Activated T-cell treated with anti-CD3 and anti-CD28 coated beads, Interleukin-2, amount 50 U/mL, for 1 hour (primary cell): ENCODE results near the gene NINJ2.
"Not testable (repeated sequence)": the region's sequence is repeated elsewhere in the genome, so short reads cannot be mapped to it uniquely, and the experiment has no call there.

Experiments used
- DNase-seq: peaks from one replicate; pipeline ENCODE4 v3.0.0-alpha.2; 2020

NINJ2 gene

DNA sequence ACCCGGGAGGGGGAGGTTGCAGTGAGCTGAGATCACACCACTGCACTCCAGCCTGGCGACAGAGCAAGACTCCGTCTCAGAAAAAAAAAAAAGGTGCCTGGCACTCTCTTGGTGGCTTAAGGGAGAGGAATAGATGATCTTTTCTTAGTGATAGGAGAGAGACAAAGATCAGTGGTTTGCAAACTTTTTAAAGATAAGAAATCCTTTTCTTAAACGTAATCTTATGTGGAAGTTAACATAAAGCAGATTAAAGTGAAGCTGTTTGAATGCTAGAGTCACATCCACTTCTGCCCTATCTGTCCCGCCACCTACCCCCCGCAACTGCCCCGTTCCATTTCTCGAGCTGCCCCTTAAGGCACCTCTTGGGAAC, 6.3 kb upstream of the NINJ2 start:
- no peak for DNase-seq

DNA sequence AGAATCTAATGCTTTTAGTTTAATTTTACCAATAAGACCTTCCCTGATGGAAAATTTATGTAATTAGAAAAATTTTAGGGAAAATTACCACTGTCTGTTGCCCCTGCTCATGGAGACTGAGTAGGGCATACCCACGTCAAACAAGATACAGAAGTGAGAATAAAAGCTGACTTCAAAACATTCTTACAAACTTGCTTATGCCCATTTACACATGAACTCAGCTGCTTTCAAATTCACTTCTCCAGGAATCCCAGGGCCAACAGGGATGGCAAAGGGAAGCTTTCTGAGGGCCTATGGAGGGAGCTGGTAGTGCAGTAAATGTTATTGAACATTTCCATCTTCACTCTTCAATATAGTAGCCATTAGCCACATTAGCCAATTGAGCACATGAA, 4.8 kb upstream of the NINJ2 start:
- no peak for DNase-seq

DNA sequence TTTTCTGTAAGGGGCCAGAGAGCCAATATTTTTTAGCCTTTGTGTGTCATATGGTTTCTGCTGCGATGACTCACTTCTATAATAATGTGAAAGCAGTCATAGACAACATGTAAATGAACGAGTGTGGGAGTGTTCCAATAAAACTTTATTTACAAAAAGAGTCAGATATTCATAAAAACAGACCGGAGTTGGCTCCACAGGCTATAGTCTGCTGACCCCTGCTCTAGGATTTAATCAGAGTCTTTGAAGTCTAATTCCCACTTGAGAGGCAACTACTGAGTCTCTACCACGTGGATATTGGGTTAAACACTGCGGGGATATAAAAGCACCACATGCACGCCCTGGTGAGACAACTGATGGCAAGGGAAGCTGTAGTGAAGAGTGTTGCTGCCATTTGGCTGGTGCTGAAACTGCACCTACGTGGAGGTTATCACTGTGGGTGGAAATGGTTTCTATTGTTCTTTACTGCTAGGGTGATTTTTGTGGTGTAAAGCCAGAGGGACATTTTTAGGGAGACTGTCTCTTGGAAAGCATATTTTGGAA, 3.6 kb upstream of the NINJ2 start:
- DNase-seq: no peak

DNA sequence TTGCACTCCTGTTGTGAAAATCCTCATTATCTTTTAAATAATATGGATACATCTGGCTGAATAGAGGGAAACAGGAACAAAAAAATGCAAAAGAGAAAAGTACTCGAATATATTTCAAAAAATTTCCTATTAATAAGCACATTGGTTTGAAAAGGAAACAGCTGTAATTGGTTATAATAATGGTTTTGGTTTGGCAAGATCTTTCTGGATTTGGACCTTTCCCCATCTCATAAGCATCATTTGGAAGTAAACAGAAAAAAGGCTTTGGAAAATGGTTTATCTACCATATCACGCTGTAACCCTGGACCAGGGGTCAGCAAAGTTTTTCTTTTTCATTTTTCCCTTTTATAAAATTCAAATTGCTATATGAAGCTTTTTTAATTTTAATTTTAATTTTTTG, 2.8 kb upstream of the NINJ2 start:
- DNase-seq: no peak

DNA sequence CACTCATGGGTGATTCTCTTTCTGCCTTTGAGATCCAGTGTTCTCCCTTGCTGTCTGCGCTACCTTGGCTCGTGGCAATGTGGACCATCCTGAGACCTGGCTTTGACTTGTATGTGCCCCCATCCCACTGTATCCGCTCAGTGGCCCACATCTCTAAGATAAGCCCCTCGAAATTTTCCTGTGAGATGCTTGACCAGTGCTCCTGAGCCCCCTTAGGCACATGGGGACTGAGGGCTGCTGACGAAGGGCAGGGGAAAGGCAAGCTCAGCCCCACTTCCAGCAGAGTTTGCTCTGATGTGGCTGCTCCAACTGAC, 1.5 kb upstream of the NINJ2 start:
- no peak for DNase-seq

DNA sequence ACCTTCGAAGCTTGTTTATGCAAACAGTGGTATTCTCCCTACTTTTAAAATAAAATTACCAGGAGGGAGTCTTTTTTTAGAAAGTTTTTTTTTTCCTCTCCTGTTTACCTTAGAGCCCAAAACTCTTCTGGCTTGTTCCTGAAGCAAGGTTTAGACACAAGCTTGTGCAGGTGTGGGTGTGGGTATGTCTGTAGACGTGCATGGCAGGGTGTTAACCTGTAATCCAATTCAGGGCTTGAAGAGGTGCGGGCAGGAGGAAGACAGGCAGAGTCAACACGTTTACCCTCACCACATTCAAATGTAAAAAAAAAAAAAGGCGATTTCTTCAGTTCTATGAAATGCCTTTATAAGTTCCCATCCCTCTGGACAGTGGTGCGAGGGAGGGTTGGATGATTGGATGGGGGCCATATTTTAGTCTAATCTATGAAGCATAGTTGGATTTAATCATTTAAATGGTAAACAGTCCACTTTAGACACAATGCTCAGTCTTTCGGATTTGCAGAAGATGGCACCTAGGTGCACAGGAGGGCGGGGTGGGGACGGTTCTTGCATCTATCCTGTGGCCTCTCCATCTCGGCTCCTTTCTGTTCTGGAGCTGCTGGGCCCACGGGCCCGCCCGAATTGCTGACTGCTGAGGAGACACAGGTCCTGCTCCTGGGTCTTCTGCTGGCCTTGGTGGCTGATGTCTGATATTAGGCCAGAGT, 982 bp upstream of the NINJ2 start:
- no peak for DNase-seq

DNA sequence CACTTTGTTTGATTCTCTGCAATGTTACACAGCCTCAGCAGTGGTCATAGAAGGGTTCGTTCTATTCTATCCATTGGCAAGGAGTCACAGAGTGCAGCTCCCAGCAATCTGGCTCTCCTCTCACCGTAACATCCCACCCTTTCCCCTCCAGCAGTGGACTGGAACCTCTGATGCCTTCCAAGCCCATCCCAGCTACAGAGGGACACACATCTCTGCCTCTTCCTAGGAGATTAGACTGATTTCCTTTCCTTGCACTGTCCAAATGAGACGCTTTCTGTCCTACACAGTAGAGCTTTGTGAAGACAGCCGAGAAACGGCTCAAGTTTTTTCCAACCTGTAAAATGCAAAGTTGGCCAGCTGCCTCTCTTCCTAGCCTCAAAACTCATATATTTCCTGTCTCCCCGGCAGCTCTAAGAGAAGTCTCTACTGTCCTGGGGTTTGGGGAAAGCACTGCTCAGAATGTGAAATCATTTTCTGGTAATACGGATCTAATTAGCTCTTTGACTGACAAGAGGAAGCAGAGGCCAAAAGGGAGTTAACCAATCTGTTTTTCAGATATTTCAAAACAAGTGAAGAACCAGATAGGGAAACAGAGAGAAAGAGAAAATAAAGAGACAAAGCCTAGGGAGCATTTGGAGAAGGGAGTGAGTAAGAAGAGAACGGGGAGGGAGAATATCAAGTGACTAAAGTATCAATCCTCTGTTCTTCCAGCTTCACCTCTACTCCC, 516 bp downstream of the NINJ2 start:
- DNase-seq: no peak

DNA sequence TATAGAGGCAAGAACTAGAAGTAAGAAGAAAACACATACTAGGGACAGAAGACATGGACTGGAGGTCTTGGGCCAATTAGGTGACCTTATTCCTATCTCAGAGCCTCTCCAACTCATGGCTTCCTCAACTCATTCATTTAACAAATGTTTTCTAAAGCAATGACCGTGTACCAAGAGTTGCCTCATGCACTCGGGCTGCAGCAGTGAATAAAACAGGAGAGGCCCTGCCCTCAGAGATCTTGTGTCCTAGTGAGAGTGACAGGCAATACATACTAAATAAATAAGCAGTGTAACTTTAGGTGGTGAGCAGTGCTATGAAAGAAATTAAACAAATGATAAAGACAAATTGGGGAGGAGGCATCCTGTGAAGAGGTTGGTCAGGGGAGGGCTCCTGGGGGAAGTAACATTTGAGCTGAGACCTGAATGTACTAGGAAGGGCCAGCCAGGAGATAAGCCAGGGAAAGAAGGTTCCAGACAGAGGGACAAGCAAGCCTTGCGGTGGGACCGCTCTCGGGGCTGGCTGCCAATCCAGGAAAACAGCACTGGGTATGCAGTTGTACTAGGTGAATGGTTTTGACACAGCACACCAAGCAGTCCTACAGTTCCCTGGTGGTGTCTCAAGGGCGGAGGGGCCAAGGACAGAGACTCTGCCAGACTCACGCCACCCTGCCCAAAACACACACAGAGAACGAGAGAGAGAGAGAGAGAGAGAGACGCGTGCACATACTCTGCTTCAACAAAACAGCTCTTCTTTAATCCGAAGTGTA, 1.3 kb downstream of the NINJ2 start:
- no peak for DNase-seq

DNA sequence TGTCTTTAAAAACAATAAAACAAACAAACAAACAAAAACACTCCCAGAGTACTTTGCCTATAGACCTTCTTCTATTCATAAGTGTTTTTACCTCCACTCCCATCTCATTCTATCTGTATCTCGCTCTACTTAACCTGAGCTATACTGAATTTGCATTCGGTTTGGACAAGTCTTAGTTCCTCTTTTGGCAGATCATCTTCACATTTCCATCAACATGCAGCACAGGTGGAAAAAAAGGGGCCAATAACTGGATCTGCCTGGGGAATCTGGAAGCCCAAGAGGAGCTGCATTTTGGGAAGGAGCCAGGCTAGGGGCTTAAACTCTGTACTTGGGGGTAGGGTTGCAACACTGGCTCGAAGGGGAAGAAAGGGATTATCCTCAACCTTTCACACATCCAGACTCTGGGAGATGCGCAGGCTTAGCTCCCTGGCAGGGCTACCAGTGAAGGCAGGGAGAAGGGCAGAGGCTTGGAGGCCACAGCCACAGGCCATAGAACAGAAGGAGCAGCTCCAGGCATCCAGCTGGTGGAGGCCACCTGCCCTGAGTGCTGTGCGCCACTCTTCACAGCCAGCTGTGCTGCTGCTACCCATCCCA, 4.1 kb downstream of the NINJ2 start:
- DNase-seq: no peak

DNA sequence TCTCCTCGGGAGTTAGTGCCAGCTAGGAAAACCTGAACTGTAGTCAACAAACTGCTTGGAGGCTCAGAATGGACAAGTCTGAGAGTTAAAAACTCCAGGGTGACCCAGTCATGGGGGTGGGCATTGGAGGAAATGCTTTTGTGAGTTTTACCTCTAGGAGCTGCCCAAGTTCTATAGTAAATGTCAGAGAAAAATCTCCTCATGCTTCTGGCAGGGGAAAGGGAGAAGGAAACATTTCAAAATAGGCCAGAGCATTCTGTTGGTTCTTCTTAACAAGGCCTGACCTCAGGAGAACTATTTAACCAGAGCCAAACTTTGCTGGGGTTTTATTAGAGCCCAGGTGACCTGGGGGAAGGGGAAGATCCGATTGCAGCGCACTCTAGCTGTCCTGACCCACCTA, 12.3 kb downstream of the NINJ2 start:
- no peak for DNase-seq

DNA sequence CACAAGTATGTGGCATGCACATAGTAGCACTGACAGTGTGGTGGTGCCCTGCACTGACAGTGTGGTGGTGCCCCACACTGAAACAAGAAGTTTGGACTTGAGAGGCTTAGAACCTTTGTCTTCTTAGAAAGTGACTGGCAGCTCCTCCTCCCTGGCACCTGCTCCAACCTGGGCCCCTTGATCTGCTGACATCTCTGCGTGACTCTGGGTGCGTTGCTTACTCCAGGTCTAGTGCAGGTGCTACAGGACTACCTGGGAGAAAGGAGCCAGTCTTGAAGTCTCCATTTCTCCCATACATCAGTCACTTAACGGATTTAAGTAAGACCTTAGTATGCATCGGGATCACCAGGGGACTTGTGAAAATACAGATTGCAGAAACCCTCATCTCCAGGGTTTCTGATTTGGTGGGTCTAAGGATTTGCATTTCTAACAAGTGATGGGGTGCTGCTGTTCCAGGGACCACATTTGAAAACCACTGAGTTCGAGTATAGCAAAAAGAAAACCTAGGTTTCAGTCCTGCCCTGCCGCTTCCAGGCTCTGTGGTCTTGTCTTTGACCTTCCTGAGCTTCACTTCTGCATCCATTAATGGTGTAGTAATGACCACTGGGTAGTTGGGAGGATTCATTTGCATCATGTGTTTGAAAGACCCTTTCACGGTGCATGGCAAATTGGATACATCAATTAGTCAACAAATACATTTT, 15.7 kb downstream of the NINJ2 start:
- no peak for DNase-seq

DNA sequence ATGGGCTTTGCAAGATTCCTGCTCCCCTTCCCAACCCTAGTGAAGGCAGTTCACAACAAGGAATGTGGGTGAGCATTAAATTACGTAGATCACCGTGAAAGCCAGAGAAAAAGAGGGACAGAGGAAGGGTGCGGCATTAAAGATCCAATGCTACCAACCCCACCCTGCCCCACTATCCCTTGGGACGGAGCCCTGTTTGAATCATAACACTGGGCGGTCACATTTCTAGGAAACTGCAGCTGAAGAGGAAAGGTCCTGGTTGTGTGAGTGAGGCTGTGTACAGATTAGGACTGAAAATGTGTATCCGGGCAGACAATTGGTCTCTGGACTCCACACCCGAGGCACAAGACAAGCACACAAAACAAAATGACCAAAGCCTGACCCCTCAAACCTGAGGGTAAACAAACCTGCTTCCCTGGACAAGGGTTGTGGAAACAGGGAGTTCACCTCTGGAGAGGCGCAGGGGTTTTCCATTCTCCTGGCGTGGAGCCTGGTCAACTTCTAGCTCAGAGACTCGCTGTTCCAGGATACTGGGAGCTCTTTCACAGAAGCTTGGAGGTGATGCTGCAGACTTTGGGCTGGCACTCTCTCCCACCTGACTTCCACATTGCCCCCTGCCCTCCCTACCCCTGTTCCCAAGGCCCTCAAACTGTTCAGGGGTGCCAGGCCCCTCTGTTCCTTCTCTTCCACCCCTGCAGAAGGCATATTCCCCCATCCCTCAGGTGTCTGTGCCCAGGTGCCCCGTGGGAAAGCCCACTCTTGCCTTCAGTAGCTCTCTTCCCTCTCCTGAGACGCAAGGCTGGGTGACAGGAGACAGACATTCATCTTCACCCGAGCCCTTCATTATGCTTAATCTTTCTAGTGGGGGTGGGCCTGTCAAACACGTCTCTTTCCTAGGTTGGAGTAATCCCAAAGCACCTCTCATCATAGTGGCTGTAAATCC, 16.5 kb downstream of the NINJ2 start:
- no peak for DNase-seq

DNA sequence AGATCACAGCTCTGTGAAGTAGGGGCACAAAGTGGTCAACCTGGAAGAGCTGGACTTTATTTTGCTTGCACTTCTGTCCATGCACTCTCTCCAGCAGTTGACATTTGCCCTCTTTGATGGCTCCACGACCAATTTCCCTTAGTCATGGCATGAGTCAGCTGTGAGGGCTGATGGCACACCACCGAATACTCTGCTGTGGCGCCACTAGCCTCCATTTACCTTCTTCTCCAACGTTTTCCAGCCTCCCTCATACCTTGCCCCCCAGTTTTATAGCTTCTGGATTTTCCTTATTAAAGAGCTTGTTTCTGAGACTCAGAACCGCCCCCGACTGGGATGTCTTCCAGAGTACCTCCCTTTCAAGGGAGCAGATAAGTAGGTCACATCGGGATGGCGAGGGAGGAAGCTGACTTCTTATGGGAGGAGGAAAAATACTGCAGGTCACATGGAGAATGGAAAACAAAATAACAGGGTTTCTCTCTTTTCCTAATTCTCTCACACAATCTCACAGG, 17.6 kb downstream of the NINJ2 start:
- no peak for DNase-seq

DNA sequence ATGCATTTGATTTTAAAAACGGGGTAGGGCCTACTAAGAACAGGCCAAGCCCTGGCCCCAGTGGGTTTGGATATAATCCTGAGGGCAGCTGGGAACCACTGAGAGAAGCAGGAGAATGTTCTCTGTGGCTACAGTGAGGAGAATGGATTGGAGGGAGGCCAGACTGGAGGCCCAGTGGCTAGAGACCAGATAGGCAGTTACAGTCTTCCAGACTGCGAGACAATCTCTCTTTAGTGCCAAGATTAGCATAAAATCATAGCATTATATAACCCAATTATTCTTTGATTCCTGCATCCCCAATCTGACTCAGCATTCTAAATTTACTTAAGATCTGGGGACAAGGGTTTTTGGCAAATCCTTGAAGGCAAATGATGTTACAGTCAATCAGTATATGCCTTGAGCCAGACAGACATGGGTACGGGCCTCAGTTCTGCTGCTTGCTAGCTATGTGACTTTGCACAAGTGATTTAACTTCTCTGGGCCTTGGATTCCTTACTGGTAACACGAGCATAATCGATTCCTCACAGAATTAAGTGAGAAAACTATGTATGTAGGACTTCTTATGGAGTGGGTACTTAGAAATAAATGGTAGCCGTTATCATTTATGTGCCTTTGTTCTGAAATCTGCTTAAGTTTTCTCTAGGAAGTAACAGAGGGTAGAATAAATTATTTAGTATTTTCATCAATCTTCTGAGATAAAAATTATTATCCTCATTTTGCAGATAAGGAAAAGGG, 18.3 kb downstream of the NINJ2 start:
- DNase-seq: no peak

DNA sequence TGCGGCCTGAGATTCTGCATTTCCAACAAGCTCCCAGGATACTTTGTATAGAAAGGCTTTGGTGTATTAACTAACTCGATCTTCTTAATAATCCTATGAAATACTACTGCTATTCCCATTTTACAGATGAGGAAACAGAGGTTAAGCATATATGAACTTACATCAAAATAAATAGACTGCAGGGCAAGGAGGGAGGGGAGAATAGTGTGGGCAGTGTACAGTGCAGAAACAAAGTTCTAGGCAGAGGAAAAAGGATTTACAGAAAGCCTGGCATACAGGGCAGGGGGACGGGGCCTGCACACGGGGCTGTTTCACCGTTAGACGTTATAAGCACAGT, 19.0 kb downstream of the NINJ2 start:
- no peak for DNase-seq

DNA sequence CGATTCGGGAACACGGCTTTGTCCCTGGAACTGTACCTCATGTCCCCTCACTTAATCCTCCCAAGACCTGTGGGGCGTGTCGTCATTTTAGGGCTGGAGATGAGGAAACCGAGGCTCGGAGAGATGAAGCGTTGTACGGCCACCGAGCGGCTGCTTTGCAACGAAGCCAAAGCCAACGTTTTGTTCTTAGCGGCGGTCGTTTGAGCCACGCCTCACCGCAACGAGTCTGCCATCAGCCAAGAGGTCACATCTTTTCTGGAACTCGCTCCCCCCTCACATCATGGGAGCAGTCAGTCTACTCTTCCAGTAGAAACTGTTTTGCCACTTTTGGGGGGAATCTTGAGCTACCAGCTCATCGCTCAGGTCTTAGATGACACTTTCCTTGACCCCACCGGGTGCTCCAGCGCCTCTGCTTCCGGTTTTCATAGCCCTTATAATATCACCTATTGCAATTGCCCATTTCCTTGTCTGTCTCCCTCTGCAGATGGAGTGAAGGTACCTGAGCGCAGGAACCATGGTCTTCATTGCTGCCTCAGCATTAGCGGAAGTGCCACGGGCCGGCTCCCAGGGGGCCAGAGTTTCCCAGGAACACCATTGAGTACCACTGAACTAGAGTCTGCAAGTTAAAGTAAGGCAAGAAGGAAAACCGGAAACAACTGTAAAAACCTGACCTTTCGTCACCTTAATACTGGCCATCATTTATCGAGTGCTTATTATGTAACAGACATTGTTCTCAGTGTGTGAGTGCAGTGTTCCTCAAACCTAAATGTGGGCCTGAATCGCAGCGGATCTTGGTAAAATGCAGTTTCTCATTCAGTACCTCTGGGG, 19.6 kb downstream of the NINJ2 start:
- DNase-seq: no peak

DNA sequence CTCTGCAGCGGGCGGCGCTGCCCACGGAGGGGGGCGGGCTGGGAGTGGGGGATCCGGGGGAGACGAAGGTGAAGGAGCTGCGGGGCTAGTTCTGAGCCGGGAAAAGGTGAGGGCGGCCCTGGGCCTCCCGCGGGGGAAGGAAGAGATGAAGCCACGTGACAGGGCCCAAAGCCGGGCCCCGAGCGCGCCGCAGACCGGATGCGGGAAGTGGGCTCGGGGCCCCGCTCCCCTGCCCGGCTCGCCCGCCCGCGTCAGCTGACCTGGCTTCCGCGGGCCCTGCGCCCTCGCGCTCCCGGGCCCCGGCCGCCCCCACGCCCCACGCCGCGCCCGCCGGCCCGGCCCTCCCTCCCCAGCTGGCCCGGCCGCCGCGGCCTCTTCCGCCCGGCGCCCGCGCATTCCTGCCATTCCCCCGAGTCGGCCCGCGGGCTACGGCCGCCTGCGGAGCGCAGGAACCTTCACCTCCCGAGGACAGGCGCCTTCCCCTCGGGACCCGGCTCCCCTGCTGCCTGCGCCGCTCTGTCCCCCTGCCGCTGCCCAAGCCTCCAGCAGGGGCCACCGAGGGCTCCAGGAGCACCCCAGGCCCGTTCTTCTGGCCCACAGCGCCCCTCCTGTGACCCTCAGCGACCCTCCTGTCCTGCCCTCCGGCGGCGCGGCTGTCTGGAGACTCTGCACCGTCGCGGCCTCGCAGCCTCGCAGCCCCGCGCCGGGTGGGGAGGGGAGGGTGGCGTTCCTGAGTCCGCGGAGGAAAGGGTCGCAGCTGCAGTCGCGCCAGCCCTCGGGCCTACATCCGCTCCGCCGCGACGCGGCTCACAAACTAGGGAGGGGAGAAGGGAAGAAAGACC, 20.4 kb downstream of the NINJ2 start:
- peak; percentile 73 for DNase-seq

DNA sequence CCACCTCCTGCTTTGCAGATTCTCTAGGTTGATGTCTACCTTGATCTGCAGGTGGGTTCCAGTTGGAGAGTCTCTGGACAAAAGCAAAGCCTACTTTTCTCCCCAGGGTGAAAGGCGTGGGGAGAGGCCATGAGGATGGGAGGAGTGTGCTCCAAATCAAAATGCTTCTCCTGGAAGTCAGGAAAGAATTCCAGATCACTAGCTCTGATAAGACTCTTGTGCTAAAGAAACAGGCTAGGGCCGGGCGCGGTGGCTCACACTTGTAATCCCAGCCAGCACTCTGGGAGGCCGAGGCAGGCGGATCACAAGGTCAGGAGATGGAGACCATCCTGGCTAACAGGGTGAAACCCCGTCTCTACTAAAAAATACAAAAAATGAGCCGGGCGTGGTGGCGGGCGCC, 21.9 kb downstream of the NINJ2 start:
- DNase-seq: not testable (repeated sequence)

DNA sequence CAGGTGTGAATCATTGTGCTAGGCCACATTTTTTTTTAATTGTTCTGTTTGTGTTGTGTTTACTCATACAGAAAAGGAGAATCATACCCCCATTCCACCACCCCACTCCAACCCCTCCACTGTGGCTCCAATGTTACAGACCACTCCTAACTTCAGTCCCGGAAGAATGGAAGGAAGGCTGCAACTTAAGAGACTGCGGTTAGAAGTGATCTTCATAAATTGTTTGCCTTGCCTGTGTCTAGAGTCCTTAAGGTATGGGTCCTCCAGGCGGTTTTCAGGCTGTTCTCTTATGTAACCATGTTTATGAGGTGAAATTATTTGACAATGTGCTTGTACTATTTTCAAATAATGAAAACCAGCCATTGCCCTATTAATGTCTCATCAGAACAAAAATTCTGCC, 22.5 kb downstream of the NINJ2 start:
- DNase-seq: no peak
